Smooth muscle cell of bladder (primary cell): ENCODE results near the gene TREX2. TPM values are rescaled to one million over a fixed set of nuclear protein-coding genes. Genes with fewer than 3 reads are reported as not detected.

ENCODE experiments used
- total RNA-seq: library from RNA; depleted of rRNA; stranded (reverse); fragments of >200 nt; gene quantifications from 2 replicates; pipeline ENCODE4 v1.2.3, GENCODE V29; 2014

The TREX2 gene
- total RNA-seq, result 1.4 and 1.8 TPM in 2 replicates

GRCh38 chrX:153445856-153446635 is at the start of gene TREX2:
Gene TREX2 (minus strand): TSS chrX:153446056. CDS start chrX:153445430, 626 bp downstream.

GRCh38 chrX:153494541-153495361 is 48.9 kb upstream of the TREX2 start, which contains the start of gene BGN:
Gene BGN (plus strand): TSS chrX:153494980. CDS start chrX:153504632, 9,652 bp downstream.

GRCh38 chrX:153470411-153471363 is 24.8 kb upstream of the TREX2 start, which contains the start of gene HAUS7:
Gene HAUS7 (minus strand): TSS chrX:153470576. CDS start chrX:153470557, 19 bp downstream.

GRCh38 chrX:153411255-153411987 is 34.4 kb downstream of the TREX2 start, which contains the start of gene ZFP92:
Gene ZFP92 (plus strand): TSS chrX:153411472. CDS start chrX:153418323, 6,851 bp downstream.

GRCh38 chrX:153401133-153401764 is 44.6 kb downstream of the TREX2 start, which contains the start of gene PNMA6E:
Gene PNMA6E (minus strand): TSS chrX:153401350. CDS start chrX:153398849, 2,501 bp downstream.

Other genes with a start within 250 kb of the TREX2 start
- gene PNMA6F, start 124.3 kb downstream of the TREX2 start, total RNA-seq, result not detected in 2 replicates
- 5.8 and 7.1 TPM in 2 replicates for gene ZNF275, start 111.9 kb downstream of the TREX2 start, total RNA-seq
- gene PNMA6E, start 44.7 kb downstream of the TREX2 start, total RNA-seq, result not detected in 2 replicates
- gene ZFP92, start 34.6 kb downstream of the TREX2 start, total RNA-seq, result 0.14 and 0.28 TPM in 2 replicates
- 7.5 and 8.8 TPM in 2 replicates for gene HAUS7, start 24.5 kb upstream of the TREX2 start, total RNA-seq
- 2.0 and 9.0 TPM in 2 replicates for gene BGN, start 48.9 kb upstream of the TREX2 start, total RNA-seq
- gene ATP2B3, start 71.6 kb upstream of the TREX2 start, total RNA-seq, result under 0.01 TPM in 1 of 2 replicates, not detected in the other
- gene CCNQ, start 153.1 kb upstream of the TREX2 start, total RNA-seq, result 33.7 and 40.0 TPM in 2 replicates
- not detected in 2 replicates for gene DUSP9, start 201.1 kb upstream of the TREX2 start, total RNA-seq
- 0.14 and 0.74 TPM in 2 replicates for gene PNCK, start 227.8 kb upstream of the TREX2 start, total RNA-seq
- gene SLC6A8, start 241.9 kb upstream of the TREX2 start, total RNA-seq, result 9.8 and 20.7 TPM in 2 replicates